LHCN-M2 (cell line): ENCODE data around the gene PDZD2. TPM values are rescaled to one million over a fixed set of nuclear protein-coding genes. Genes with fewer than 3 reads are reported as not detected.

Experiments used
- DNase-seq: peaks from one replicate; pipeline ENCODE4 v3.0.0-alpha.2; 2012; ENCODE audit warnings: low read depth
- total RNA-seq: library from RNA; depleted of rRNA; stranded (reverse); fragments of >200 nt; gene quantifications from 2 replicates; pipeline ENCODE4 v1.2.3, GENCODE V29; 2014

The PDZD2 gene
- total RNA-seq, 1 experiment from 2014 or later = not detected

DNA sequence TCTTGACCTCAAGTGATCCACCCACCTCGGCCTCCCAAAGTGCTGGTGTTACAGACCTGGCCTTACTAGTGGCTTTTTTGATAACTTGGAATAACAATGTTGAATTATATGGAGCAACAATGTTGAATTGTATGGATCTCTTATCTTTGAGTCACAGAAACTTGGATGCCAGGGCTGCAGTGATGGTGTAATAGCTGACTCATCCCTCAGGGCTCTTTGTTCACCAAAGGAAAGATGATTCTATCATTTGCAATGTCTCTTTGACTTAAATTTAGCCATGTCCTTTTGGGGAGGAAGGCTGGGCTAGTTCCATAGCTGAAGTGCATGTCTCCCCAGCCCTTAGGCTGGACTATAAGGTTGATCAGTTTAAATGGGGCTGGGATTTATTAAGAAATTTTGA lies 172.3 kb downstream of the PDZD2 start:
- peak; percentile 77 for DNase-seq

- no peak for DNase-seq
Measured at GRCh38 chr5:31815376-31815775, 176.4 kb downstream of the PDZD2 start.

GRCh38 chr5:31819926-31820516 lies 181.1 kb downstream of the PDZD2 start:
- DNase-seq = no peak

- no peak for DNase-seq
Measured at GRCh38 chr5:31823472-31823871, 184.5 kb downstream of the PDZD2 start.

- DNase-seq = no peak
Measured at GRCh38 chr5:31824869-31825517, 186.1 kb downstream of the PDZD2 start.

DNA sequence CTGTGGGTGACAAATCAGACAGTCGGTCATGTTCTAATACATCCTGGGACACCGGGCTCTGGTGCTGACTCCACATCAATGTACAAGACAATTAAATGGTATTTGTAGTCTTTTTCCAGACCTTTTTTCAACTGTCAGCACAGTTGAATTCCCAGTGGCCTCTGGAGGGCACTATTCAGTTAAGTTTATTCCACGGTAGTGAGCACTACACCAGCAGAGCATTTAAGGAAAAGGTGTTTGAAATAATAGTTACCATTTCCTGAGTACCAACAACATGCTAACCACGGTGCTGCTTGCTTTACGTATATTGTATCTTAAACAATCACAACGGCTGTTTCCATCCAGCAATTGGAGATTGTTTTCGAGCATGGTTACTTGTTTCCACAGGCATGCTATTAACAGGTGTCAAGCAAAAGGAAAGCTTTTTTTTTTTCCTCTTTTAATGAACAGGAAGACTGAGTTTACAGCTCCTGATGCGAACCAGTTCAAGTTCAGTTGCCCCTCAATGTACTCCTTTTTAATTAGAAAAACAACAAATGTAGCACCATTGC lies 186.7 kb downstream of the PDZD2 start:
- DNase-seq = peak; percentile 31

- no peak for DNase-seq
Measured at GRCh38 chr5:31827867-31828266, 188.9 kb downstream of the PDZD2 start.

- DNase-seq = no peak
Measured at GRCh38 chr5:31832966-31833365, 194.0 kb downstream of the PDZD2 start.

DNA sequence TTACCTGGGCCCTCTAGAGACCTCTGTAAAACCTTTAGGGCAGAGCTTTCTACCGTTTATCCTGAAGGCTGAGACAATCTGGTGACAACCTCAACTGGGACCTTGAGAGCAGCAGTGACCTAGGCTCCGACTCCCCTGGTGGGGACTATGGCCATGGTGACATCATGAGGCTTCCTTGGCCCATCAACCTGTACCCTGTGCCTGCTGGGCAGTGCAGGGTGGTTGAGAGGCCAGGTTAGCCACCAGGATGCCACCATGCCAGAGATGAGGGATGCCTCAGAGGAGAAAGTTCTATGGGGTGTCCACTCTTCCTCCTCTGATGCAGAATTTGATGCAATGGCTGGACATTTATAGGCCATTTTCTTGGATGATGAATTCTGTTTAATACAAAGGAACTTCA lies 194.8 kb downstream of the PDZD2 start:
- no peak for DNase-seq

DNA sequence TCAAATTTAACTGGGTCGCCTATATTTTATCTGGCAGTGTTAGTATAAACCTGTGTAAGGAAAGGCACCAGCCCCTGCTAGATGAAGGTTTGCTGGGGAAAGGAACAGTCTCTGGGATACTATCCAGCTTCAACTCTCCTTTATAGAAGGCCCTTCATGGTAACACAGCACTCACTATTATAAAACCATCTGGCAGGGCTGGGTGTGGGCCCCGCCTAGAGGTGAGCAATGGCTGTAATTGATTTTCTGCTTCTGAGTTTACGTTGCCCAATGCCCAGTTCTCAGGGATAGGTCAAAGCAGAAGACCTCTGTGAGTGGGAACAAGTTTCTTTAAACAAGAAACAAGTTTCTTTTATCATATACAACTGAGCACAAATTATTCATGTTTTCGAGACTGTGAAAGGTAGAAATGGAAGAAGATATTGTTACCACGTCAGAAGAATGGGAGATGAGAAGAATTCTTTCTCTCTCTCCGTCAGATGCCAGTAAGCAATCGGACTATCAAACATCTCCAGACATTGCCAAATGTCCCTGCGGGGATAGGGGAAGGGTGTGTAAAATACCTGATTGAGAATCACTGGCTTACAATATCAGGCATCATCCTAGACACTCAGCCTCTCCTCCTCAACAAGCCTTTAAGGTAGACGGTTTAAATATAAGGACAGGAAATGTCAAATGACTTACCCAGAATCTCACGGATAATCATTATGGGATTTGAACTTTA lies 205.9 kb downstream of the PDZD2 start:
- no peak for DNase-seq

GRCh38 chr5:31845361-31845760 lies 206.4 kb downstream of the PDZD2 start:
- DNase-seq = no peak

- no peak for DNase-seq
Measured at GRCh38 chr5:31846934-31847333, 208.0 kb downstream of the PDZD2 start.

DNA sequence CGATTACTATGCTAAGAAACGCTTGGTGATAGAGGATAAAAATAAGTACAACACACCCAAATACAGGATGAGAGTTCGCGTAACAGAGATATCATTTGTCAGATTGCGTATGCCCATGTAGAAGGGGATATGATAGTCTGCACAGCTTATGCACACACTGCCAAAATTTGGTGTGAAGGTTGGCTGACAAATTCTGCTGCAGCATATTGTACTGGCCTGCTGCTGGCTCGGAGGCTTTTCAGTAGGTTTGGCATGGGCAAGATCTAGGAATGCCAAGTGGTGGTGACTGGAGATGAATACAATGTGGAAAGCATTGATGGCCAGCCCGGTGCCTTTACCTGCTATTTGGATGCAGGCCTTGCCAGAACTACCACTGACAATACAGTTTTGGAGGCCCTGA lies 208.4 kb downstream of the PDZD2 start:
- DNase-seq = no peak

DNA sequence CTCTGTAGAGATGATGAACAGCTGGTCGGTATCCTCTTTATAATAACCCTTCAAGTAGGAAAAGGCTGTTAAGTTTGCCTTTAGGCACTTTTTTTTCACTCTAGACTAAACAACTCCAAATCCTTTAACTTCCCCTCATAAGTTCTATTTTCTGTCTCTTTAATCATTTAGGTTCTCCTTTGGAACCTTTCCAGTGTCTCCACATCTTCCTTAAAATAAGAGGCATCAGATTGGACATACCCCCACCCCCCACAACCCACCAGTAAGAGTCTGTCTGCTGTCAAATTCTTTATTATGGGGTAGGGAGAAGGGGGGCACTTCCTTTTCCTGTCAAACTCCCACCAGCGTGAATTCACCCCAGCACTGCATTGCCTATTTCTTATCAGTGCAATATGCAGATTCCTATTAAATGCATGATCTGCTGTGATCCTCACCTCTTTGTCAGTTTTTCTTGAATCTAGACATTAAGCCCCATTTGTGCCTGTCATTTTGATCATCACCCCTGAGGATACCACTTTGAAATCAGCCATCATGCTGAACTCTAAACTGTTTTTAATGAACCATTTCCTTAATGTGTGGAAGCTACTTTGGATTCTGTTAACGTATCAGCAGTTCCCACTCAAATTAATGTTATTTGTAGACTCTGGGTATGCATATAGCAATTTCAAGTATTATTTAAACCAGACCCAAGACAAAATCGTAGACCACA lies 212.2 kb downstream of the PDZD2 start:
- no peak for DNase-seq

GRCh38 chr5:31853398-31854135 lies 214.6 kb downstream of the PDZD2 start:
- DNase-seq = no peak

DNA sequence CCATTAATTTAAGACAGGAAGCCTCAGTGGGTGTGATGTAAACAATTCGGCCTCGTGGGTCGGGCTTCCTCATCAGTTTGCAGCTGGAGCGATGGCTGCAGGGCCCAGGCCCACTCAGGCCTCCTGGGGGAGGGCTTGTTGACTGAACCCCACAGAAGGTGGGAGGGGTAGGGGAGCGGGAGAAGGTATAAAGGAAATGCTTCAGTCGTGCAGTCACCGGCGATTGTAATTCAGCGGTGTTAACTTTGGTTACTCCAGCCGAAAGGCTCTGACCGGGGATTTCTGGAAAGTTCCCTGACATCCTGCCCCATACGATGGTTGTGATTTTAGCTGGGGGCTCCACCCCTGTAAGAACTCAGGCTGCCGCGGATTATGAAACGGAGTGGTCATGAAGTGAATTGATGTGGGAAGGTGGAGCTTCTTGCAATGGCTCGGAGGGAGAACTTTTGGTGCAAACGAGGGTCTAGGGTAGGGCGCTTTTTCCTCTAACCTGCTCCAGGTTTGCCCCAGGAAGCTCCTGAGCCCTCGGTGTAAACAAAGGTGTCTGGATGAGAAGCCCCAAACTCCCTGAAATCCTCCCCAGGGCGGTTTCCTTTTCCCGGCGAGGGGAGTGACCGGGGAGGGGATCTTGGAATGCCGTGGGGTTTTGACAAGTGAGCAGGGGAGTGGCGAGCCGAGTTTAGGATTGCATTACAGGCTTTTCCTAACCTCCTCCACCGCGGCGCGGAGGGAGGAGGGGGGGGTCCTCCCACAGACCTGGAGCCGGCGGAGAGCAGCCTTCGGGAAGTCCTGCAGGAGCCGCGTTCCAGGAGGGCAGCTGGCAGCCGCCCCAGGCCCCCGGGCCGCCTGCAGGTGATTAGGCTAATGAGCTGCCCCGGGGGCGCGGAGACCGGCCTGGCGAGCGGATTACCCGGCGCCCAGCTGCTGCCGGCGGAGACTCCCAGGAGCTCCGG lies 215.5 kb downstream of the PDZD2 start:
- no peak for DNase-seq

- no peak for DNase-seq
Measured at GRCh38 chr5:31855134-31856040, 216.5 kb downstream of the PDZD2 start.

DNA sequence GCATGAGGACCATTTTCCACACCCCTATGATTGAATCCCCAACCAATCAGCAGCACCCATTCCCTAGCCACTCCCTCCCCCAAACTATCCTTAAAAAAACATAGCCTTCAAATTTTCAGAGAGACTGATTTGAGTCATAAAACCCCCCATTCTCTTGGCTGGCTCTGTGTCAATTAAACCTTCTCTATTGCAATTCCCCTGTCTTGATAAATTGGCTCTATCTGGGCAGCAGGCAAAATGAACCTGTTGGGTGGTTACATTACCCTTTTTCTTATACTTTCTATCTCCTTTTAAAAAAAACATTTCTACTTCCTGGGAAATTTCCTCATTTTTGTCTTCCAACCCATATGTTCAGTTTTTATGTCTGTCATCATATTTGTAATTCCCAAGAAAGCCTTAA lies 220.2 kb downstream of the PDZD2 start:
- DNase-seq = no peak

- DNase-seq = no peak
Measured at GRCh38 chr5:31860278-31860677, 221.3 kb downstream of the PDZD2 start.
